Activated CD4-positive, CD25-positive, alpha-beta regulatory T cell treated with anti-CD3 and anti-CD28 coated beads, Interleukin-2, amount 50 U/mL, for 24 hours (primary cell): ENCODE results near the gene PBXIP1.
A peak's percentile ranks its signal among the peaks of the same experiment; 100 is the strongest.

ENCODE experiments used
- ATAC-seq, 2 donors: fragments of 150-1000 bp; cut with Tn5 transposase; one replicate each; pipeline ENCODE4 v1.10.0; 2021; ENCODE audit warnings: mild to moderate bottlenecking in 1 of 2, moderate library complexity in 1 of 2

The PBXIP1 gene

GRCh38 chr1:154956544-154956941 lies 644 bp upstream of the PBXIP1 start:
- ATAC-seq: no peak

DNA sequence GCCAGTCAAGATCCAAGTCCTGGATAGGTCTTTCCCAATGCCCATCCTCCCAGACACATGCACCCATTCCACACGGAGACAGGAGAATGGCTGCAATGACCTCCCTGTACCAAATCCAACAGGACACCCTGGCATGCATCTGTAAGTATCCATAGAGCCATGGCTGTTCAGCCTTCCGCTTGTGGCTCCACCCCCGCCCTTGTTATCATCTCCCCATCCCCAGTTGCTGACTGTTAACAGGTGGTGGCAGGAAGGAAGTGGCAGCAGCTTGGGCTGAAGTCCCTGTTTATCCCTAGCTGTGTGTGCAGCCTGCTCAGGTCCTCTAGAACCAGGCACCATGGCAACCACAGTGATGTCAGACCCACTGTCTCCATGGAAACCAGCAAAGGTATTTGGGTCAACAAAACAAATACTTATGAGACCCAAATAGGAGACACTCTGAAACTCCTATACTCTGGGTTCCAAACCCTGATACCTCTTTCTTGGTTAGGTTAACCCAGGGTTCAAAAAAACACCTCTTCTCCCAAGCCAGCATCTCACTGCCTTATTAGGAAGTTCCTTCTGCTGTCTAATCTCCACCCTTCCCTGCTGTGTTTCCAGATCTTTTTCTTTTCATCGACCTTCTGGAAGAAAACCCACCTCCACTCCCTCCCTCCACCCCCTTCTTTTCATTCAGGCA lies 721 bp downstream of the PBXIP1 start:
- peak; percentile 82 for ATAC-seq

- ATAC-seq: no peak
Measured at GRCh38 chr1:154954541-154954940, 1.4 kb downstream of the PBXIP1 start.

DNA sequence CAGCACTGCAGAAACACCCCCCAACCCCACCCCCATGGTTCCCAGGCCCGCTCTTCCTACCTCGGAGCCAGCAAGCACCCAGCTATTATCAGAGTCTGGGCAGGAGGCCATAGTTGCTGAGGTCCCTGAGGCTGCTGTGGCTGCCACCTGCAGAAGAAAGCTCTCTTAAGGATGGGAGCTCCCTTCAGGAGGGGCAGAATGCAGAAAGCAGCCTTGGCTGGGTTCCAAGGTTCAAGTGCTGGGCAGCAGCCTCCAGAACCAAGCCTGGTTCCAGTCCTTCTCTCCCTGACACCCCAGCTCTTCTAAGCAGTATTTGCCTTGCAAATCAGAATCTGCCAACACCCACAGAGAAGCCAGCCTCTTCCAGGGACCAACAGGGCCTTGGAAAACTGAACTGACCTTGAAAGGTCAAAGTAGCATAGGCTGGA lies 2.3 kb downstream of the PBXIP1 start:
- no peak for ATAC-seq

- ATAC-seq: no peak
Measured at GRCh38 chr1:154952664-154953063, 3.2 kb downstream of the PBXIP1 start.

DNA sequence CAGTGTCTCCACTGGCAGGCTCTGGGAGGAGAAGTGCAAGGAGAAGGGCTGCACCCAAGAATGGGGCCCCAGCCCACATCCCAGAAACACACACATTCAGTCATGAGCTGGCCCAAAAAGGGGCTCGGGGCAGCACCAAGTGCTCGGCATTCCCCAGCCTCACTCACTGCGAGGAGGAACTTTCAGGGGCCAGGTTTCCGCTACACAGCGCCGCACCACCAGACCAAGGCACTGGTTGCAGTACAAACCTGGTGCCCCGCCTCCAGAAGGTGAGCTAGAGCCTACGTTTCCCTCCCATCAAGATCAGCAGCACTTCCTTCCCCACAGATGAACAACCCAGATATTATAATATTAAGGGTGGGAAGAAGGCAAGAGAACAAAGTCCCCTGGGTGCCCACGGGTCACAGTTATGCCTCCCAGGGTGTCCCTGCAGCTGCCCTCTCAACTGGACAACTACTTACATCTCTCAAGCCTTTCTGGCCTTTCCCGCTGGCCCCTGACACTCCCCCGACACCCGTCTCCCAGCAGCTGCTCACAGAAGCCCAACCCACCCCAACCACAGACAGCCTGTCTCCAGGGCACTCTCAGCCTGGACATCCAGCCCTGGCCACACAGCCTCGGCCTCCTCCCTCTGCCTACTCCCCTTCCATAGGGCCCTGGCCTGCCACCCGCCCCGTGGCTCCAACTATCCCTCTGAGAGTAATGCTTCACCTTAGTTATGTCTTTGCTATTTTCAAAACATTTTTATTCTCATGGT lies 3.8 kb downstream of the PBXIP1 start:
- peak; percentile 44 to 54 for ATAC-seq

- ATAC-seq: no peak
Measured at GRCh38 chr1:154948079-154948478, 7.8 kb downstream of the PBXIP1 start.

GRCh38 chr1:154945962-154946850 lies 9.7 kb downstream of the PBXIP1 start:
- no peak for ATAC-seq

GRCh38 chr1:154945160-154945961 lies 10.5 kb downstream of the PBXIP1 start:
- no peak for ATAC-seq

GRCh38 chr1:154944401-154945159 lies 11.3 kb downstream of the PBXIP1 start:
- no peak for ATAC-seq

GRCh38 chr1:154943649-154944400 lies 12.1 kb downstream of the PBXIP1 start:
- peak in 1 of 2 donors; percentile 40 for ATAC-seq

DNA sequence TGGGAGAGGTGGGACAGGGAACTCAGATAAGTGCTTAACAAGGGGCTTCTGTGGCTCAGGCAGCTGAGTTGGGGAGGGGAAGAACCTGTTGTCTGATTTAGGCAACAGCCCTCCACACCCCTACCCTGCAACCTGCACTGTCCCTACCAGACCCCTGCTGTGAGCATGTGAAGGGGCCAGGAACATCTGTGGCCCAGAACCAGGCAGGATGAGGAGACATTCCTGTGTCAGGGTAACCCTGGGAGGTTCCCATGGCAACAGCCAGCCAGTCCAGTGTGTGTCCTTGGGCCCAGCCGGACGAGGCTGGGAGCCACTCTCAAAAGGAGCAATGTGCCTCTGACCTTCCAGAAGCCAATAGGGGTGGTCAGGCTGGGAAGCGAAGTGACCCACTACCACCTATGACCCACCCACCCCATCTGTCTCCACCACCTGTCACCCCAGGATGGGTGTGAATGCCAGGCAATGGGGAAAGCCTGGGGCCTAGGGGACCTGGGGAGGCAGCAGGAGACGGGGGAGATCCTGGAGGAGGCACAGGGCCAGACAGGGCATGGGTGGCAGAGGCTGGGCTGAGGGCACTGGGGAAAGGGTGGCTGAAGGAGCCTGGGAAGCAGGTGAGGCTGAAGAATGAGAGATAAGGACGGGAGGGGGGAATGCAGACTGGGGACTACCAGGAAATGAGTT lies 14.4 kb downstream of the PBXIP1 start:
- ATAC-seq: no peak

- peak in 1 of 2 donors; percentile 11 for ATAC-seq
Measured at GRCh38 chr1:154940651-154941194, 15.2 kb downstream of the PBXIP1 start.

DNA sequence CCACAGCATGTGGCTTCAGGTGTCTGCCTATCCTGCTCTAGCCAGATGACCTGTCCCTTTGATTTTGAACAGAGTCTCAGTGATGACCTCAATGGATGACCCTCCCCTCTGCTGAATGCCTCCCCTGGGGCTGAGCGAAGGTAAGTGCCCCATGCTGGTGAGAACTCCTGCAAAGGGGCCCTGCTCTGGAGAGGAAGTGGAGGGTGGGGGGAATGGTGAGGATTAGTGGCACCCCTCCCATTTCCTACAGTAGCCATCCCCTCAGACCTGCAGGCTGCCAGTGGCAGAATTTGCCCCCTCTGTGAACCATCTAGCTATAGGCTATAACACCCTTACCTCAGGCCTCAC lies 15.7 kb downstream of the PBXIP1 start:
- ATAC-seq: no peak

GRCh38 chr1:154938604-154939399 lies 17.1 kb downstream of the PBXIP1 start:
- ATAC-seq: no peak

GRCh38 chr1:154937988-154938386 lies 17.9 kb downstream of the PBXIP1 start:
- ATAC-seq: no peak

- peak; percentile 77 for ATAC-seq
Measured at GRCh38 chr1:154937085-154937987, 18.6 kb downstream of the PBXIP1 start.

- peak; percentile 84 to 89 for ATAC-seq
Measured at GRCh38 chr1:154936555-154937084, 19.3 kb downstream of the PBXIP1 start, which contains the start of gene PMVK. Gene PMVK (minus strand): TSS chr1:154936719. CDS start chr1:154936685, 34 bp downstream.
